Measurements from ENCODE around the gene C13orf46.

The C13orf46 gene

GRCh38 chr13:113926301-113926761 lies 47.5 kb downstream of the C13orf46 start:
- TF ChIP-seq L3MBTL2 (conservative IDR thresholded peaks at IDR 0.05) (no peak), HDGF (IDR thresholded peaks at IDR 0.05; ENCODE audit: borderline replicate concordance) (no peak)
- POLR2A ChIA-PET: no interaction called here
- DNase-seq (ENCODE audit: extremely low spot score): no peak
- CTCF ChIA-PET: no interaction called here

- ChIA-PET CTCF (no interaction called here), POLR2A (no interaction called here)
- TF ChIP-seq SUZ12 (IDR thresholded peaks at IDR 0.05) (no peak), FOXA1 (IDR thresholded peaks at IDR 0.05) (no peak), HDGF (IDR thresholded peaks at IDR 0.05; ENCODE audit: borderline replicate concordance) (no peak), ZNF384 (IDR thresholded peaks at IDR 0.05) (no peak), FOXK2 (IDR thresholded peaks at IDR 0.05) (no peak), L3MBTL2 (conservative IDR thresholded peaks at IDR 0.05) (no peak), TARDBP (IDR thresholded peaks at IDR 0.05) (no peak), ELF4 (IDR thresholded peaks at IDR 0.05) (no peak), LEF1 (IDR thresholded peaks at IDR 0.05; ENCODE audit: borderline replicate concordance) (no peak), BHLHE40 (IDR thresholded peaks at IDR 0.05; ENCODE audit: borderline replicate concordance) (no peak), PKNOX1 (IDR thresholded peaks at IDR 0.05) (no peak), ARNT (IDR thresholded peaks at IDR 0.05) (no peak), SP1 (IDR thresholded peaks at IDR 0.05) (no peak)
- DNase-seq (ENCODE audit: extremely low spot score): no peak
Observed at GRCh38 chr13:113924184-113924901, 49.5 kb downstream of the C13orf46 start.

- no peak for DNase-seq (ENCODE audit: extremely low spot score)
- POLR2A ChIA-PET: no interaction called here
- CTCF ChIA-PET: no interaction called here
- no peak for TF ChIP-seq SP1 (IDR thresholded peaks at IDR 0.05)
- no peak for TF ChIP-seq ELF4 (IDR thresholded peaks at IDR 0.05)
- no peak for TF ChIP-seq TARDBP (IDR thresholded peaks at IDR 0.05)
- TF ChIP-seq FOXA1 (IDR thresholded peaks at IDR 0.05): no peak
- no peak for TF ChIP-seq ARNT (IDR thresholded peaks at IDR 0.05)
- TF ChIP-seq FOXM1 (IDR thresholded peaks at IDR 0.05; ENCODE audit: borderline replicate concordance): no peak
- TF ChIP-seq ZNF384 (IDR thresholded peaks at IDR 0.05): no peak
- TF ChIP-seq NFRKB (IDR thresholded peaks at IDR 0.05): no peak
Observed at GRCh38 chr13:113923376-113924063, 50.4 kb downstream of the C13orf46 start.

- POLR2A ChIA-PET: interaction anchor here (0.6 kb wide), 1 partner anchor 10 kb away, joined by 3 read pairs; no protein-coding TSS in a partner anchor
- no peak for DNase-seq (ENCODE audit: extremely low spot score)
- CTCF ChIA-PET: no interaction called here
- TF ChIP-seq TARDBP (IDR thresholded peaks at IDR 0.05) (no peak), NFRKB (IDR thresholded peaks at IDR 0.05) (no peak), ZNF384 (IDR thresholded peaks at IDR 0.05) (no peak), LEF1 (IDR thresholded peaks at IDR 0.05; ENCODE audit: borderline replicate concordance) (no peak)
Observed at GRCh38 chr13:113922412-113923118, 51.3 kb downstream of the C13orf46 start.

- ChIA-PET POLR2A (no interaction called here), CTCF (no interaction called here)
- TF ChIP-seq CTBP1 (IDR thresholded peaks at IDR 0.05; ENCODE audit: borderline replicate concordance) (no peak), SP1 (IDR thresholded peaks at IDR 0.05) (no peak), FOXM1 (IDR thresholded peaks at IDR 0.05; ENCODE audit: borderline replicate concordance) (no peak), FOXK2 (IDR thresholded peaks at IDR 0.05) (no peak), SUZ12 (IDR thresholded peaks at IDR 0.05) (no peak), TARDBP (IDR thresholded peaks at IDR 0.05) (no peak), BHLHE40 (IDR thresholded peaks at IDR 0.05; ENCODE audit: borderline replicate concordance) (no peak), ARNT (IDR thresholded peaks at IDR 0.05) (no peak), FOXA1 (IDR thresholded peaks at IDR 0.05) (no peak), ELF4 (IDR thresholded peaks at IDR 0.05) (no peak), PKNOX1 (IDR thresholded peaks at IDR 0.05) (no peak), ZNF384 (IDR thresholded peaks at IDR 0.05) (no peak), NFRKB (IDR thresholded peaks at IDR 0.05) (no peak), HDGF (IDR thresholded peaks at IDR 0.05; ENCODE audit: borderline replicate concordance) (no peak)
- no peak for DNase-seq (ENCODE audit: extremely low spot score)
Observed at GRCh38 chr13:113921763-113922162, 52.1 kb downstream of the C13orf46 start.

- TF ChIP-seq L3MBTL2 (conservative IDR thresholded peaks at IDR 0.05) (no peak), HDGF (IDR thresholded peaks at IDR 0.05; ENCODE audit: borderline replicate concordance) (no peak), CTBP1 (IDR thresholded peaks at IDR 0.05; ENCODE audit: borderline replicate concordance) (no peak), ELF4 (IDR thresholded peaks at IDR 0.05) (no peak), BHLHE40 (IDR thresholded peaks at IDR 0.05; ENCODE audit: borderline replicate concordance) (no peak), ARNT (IDR thresholded peaks at IDR 0.05) (no peak), FOXK2 (IDR thresholded peaks at IDR 0.05) (no peak), FOXA1 (IDR thresholded peaks at IDR 0.05) (no peak), PKNOX1 (IDR thresholded peaks at IDR 0.05) (no peak), ZNF384 (IDR thresholded peaks at IDR 0.05) (no peak), TARDBP (IDR thresholded peaks at IDR 0.05) (no peak), FOXM1 (IDR thresholded peaks at IDR 0.05; ENCODE audit: borderline replicate concordance) (no peak), SUZ12 (IDR thresholded peaks at IDR 0.05) (no peak), LEF1 (IDR thresholded peaks at IDR 0.05; ENCODE audit: borderline replicate concordance) (no peak)
- POLR2A ChIA-PET: no interaction called here
- CTCF ChIA-PET: no interaction called here
- DNase-seq (ENCODE audit: extremely low spot score): no peak
Observed at GRCh38 chr13:113920606-113921286, 53.1 kb downstream of the C13orf46 start.

All from HEK293T (cell line).